Caco-2 (cell line): ENCODE data around the gene TBK1. TPM values are rescaled to one million over a fixed set of nuclear protein-coding genes. Genes with fewer than 3 reads are reported as not detected.

ENCODE experiments used
- BruUV-seq: library from RNA; stranded (reverse); fragments of 400-500 nt; replicated peaks from 2 replicates; lab custom pipeline; 2021; lab: Mats Ljungman, UMichigan
- CTCF ChIA-PET: fragments of 300-600 bp; sonication (Branson Sonifier 250); formaldehyde crosslinking; loops from one replicate; lab custom pipeline; 2022; ENCODE audit warnings: antibody characterized with exemption; lab: Charles Lee
- POLR2A ChIA-PET: fragments of 300-600 bp; sonication (Branson Sonifier 250); formaldehyde crosslinking; loops from one replicate; lab custom pipeline; 2022; ENCODE audit warnings: antibody characterized with exemption; lab: Charles Lee
- DNase-seq, 2 experiments: peaks; one replicate each; pipeline versions ENCODE4 v3.0.0 to v3.0.0-alpha.2; 2020 to 2022
- H3K27me3 ChIP-seq: replicated peaks from 2 replicates; pipeline ENCODE4 v1.6.0; 2011; ENCODE audit warnings: low read length; ENCODE audit not compliant: control insufficient read depth, insufficient read depth
- H3K36me3 ChIP-seq: 2 replicates; pipeline ENCODE4 v1.5.1; 2011; ENCODE audit warnings: low read length; ENCODE audit not compliant: control insufficient read depth, insufficient read depth
- H3K4me1 ChIP-seq: fragments of 250-450 bp; sonication (Bioruptor Pico); 2 replicates; pipeline ENCODE4 v1.5.1; 2020; ENCODE audit warnings: mild to moderate bottlenecking
- H3K4me3 ChIP-seq: 2 replicates; pipeline ENCODE4 v1.5.1; 2011; ENCODE audit warnings: low read depth, mild to moderate bottlenecking, control low read depth, low read length
- H3K9me3 ChIP-seq: fragments of 250-450 bp; sonication (Bioruptor Pico); 2 replicates; pipeline ENCODE4 v1.5.1; 2020; ENCODE audit warnings: mild to moderate bottlenecking, moderate library complexity
- H3K27ac Mint-ChIP-seq: one replicate; pipeline ENCODE4 v1.8.0; 2022; ENCODE audit warnings: mixed read lengths; ENCODE audit not compliant: unreplicated experiment
- H3K27me3 Mint-ChIP-seq: one replicate; pipeline ENCODE4 v1.8.0; 2022; ENCODE audit warnings: mixed read lengths; ENCODE audit not compliant: insufficient read depth, unreplicated experiment
- H3K36me3 Mint-ChIP-seq: one replicate; pipeline ENCODE4 v1.8.0; 2022; ENCODE audit warnings: mild to moderate bottlenecking, mixed read lengths; ENCODE audit not compliant: insufficient read depth, unreplicated experiment
- H3K4me1 Mint-ChIP-seq: one replicate; pipeline ENCODE4 v1.8.0; 2022; ENCODE audit warnings: low read depth, mixed read lengths; ENCODE audit not compliant: unreplicated experiment
- H3K4me3 Mint-ChIP-seq: one replicate; pipeline ENCODE4 v1.8.0; 2022; ENCODE audit warnings: mild to moderate bottlenecking, moderate library complexity, mixed read lengths; ENCODE audit not compliant: unreplicated experiment
- H3K9me3 Mint-ChIP-seq: one replicate; pipeline ENCODE4 v1.8.0; 2022; ENCODE audit warnings: mixed read lengths; ENCODE audit not compliant: unreplicated experiment
- CTCF ChIP-seq, 2 experiments: fragments of 200-600 bp in 1 of 2; IDR thresholded peaks; 1 replicate in 1 of 2; 2 replicates in 1 of 2; pipeline versions ENCODE4 v1.5.1 to v1.8.0; 2011 to 2022; ENCODE audit warnings: antibody characterized with exemption in 1 of 2, control low read depth in 1 of 2, inconsistent platforms in 1 of 2, low read depth in 1 of 2, low read length in 1 of 2, mild to moderate bottlenecking in 1 of 2, moderate library complexity in 1 of 2; ENCODE audit not compliant: insufficient read depth in 1 of 2, severe bottlenecking in 1 of 2, unreplicated experiment in 1 of 2
- intact Hi-C: fragments of 100-400 bp; cut with micrococcal nuclease; formaldehyde crosslinking; loops from one replicate; pipeline ENCODE4 v1.10.0; 2022; ENCODE audit not compliant: unreplicated experiment
- total RNA-seq: library from RNA; stranded (reverse); gene quantifications from 2 replicates; pipeline ENCODE4 v1.2.3, GENCODE V29; 2022

TBK1 gene
- total RNA-seq, 1 experiment from 2014 or later: 21.6 TPM

DNA sequence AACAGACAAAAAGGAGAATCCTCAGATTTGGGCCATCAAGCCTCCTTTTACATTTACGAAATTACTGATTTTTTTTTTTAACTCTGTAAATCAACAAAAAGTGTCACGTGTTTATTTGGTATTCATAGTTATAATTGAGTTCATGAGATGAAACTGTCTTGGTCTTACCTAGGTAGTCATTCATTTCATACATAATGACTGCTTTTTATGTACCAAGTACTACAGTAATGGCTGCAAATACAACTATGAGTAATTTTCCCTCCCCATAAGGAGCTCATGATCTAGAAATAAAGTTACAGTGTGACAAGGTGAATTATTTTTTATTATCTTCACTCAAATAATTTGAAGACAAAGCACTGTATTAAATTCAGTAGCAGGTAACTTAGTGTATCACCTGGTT lies 6.4 kb upstream of the TBK1 start:
- peaks cover 86% of the 10 kb centered on the region for H3K36me3 Mint-ChIP-seq
- CTCF ChIA-PET: no interaction called here
- intact Hi-C loops: no loop called here

GRCh38 chr12:64446295-64446694 lies 5.6 kb upstream of the TBK1 start:
- Mint-ChIP-seq H3K36me3 (peaks cover 85% of the 10 kb centered on the region), H3K27me3 (no peaks in the 10 kb centered on the region), H3K27ac (no peak overlapping the region), H3K4me3 (no peak overlapping the region), H3K9me3 (no peaks in the 10 kb centered on the region), H3K4me1 (peaks cover 7% of the 10 kb centered on the region)
- CTCF ChIA-PET: no interaction called here
- no peak for TF ChIP-seq CTCF (IDR thresholded peaks at IDR 0.05; ENCODE audit: insufficient read depth in 1 of 2, low read depth in 1 of 2, low read length in 1 of 2, severe bottlenecking in 1 of 2, unreplicated experiment in 1 of 2)
- no TSS peak for BruUV-seq
- Histone ChIP-seq H3K4me1 (no peaks in the 10 kb centered on the region), H3K9me3 (no peaks in the 10 kb centered on the region), H3K4me3 (no peak overlapping the region), H3K27me3 (no peaks in the 10 kb centered on the region), H3K36me3 (peaks cover 5% of the 10 kb centered on the region)
- intact Hi-C loops: no loop called here
- POLR2A ChIA-PET: no interaction called here
- no peak for DNase-seq

More for the DNA sequence above, 6.4 kb upstream of the TBK1 start:
- Mint-ChIP-seq H3K4me3 (no peak overlapping the region), H3K27me3 (no peaks in the 10 kb centered on the region), H3K9me3 (no peaks in the 10 kb centered on the region), H3K4me1 (no peaks in the 10 kb centered on the region), H3K27ac (no peak overlapping the region)
- Histone ChIP-seq H3K9me3 (no peaks in the 10 kb centered on the region), H3K27me3 (no peaks in the 10 kb centered on the region), H3K4me1 (no peaks in the 10 kb centered on the region), H3K4me3 (no peak overlapping the region), H3K36me3 (peaks cover 5% of the 10 kb centered on the region)
- no peak for TF ChIP-seq CTCF (IDR thresholded peaks at IDR 0.05; ENCODE audit: insufficient read depth in 1 of 2, low read depth in 1 of 2, low read length in 1 of 2, severe bottlenecking in 1 of 2, unreplicated experiment in 1 of 2)
- DNase-seq: no peak
- POLR2A ChIA-PET: no interaction called here
- BruUV-seq: no TSS peak

DNA sequence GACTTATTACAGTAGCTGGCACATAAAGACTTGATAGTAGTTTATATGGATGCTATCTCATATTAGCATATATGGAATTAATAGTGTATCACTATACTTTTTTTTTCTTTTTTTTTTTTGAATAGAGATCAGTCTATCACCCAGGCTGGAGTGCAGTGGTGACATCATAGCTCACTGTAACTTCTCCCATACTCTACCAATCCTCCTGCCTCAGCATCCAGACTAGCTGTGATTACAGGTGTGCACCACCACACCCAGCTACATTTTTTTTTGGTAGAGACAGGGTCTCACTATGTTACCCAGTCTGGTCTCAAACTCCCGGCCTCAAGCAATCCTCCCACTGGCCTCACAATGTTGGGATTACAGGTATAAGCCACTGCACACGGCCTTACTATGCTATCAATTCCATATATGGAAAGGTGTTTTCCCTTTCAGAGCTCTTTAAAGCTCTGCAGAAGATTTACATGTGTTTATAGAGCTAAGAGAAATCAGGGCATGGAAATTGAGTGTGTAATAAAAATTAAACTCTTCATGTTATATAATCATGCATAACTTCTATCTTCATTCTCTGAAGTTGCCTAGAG lies 1.8 kb upstream of the TBK1 start:
- ChIA-PET CTCF (no interaction called here), POLR2A (interaction anchor here (0.6 kb wide), 1 partner anchor 276 kb away, joined by 3 read pairs; no protein-coding TSS in a partner anchor)
- BruUV-seq: no TSS peak
- peak overlapping the region; percentile 83 for H3K4me3 Mint-ChIP-seq
- peaks cover 15% of the 10 kb centered on the region for H3K4me1 Mint-ChIP-seq
- H3K36me3 Mint-ChIP-seq: peaks cover 68% of the 10 kb centered on the region
- TF ChIP-seq CTCF (IDR thresholded peaks at IDR 0.05; ENCODE audit: insufficient read depth in 1 of 2, low read depth in 1 of 2, low read length in 1 of 2, severe bottlenecking in 1 of 2, unreplicated experiment in 1 of 2): no peak
- no peaks in the 10 kb centered on the region for H3K27me3 Mint-ChIP-seq
- DNase-seq: no peak
- H3K9me3 Mint-ChIP-seq: no peaks in the 10 kb centered on the region
- Histone ChIP-seq H3K36me3 (peaks cover 2% of the 10 kb centered on the region), H3K27me3 (no peaks in the 10 kb centered on the region), H3K4me3 (no peak overlapping the region), H3K4me1 (peaks cover 4% of the 10 kb centered on the region; the same call in 1 of the 2 replicates), H3K9me3 (no peaks in the 10 kb centered on the region)
- intact Hi-C loops: loop anchor here (5.0 to 10.0 kb wide), 3 partner anchors 43 to 247 kb away; no protein-coding TSS in a partner anchor
- H3K27ac Mint-ChIP-seq: no peak overlapping the region
